GM19193 (cell line): ENCODE data around the gene NIPSNAP2.

Source experiments
- POLR2A ChIP-seq: IDR thresholded peaks from 4 replicates; pipeline ENCODE4 v1.6.1; 2011; ENCODE audit not compliant: insufficient read depth, insufficient read length; ENCODE audit errors: extremely low read depth

NIPSNAP2 gene

DNA sequence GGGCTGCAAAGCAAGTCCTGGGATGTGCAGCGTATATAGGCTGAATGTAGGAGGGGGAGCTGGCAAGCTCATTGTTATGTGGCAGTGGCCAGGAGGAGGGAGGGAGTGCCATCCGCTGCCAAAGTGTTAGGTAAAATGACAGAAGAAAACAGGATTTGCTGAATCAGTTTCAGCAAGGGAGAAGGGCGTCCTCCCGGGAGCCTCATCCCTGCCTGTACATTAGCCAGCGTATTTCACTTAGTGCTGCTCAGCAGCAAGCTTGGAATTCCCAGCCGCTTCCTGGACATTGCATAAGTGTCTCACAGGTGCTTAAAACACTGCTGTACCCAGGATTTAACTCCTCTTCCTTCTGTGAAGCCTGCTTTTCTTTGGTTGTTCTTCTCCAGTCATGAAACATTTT, 2.5 kb downstream of the NIPSNAP2 start:
- no peak for TF ChIP-seq POLR2A

DNA sequence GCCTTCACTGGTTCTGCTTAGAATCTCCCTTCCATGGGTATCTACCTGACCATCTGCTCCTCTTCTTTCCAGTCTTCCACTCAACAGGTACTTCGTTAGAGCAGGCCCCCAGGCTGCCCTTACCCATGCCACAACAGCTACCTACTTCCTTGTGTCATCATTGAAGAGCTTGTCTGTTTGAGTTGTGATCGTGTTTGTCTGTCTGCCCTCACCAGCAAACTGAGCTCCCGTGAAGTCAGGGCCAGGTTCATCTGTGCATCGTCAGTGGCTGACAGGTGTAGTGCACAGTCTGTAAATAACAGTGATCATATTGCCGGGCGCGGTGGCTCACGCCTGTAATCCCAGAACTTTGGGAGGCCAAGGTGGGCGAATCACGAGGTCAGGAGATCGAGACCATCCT, 5.0 kb downstream of the NIPSNAP2 start:
- no peak for TF ChIP-seq POLR2A

DNA sequence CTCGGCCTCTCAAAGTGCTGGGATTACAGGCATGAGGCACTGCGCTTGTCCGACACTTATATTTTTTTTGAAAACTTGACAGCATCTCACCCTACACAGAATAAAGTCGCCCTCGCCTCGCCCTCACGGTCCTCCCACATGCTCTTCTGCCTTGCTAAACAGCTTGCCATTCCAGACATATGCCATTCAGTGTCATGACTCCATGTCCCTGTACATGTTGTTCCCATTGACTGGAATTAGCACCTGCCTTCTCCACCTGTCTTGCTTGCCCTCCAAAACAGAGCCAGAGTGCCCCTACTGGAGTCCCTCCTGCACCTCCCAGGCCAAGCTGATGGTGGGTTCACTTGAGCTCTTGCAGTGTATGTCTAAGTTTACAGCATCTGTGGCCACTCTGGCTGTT, 6.2 kb downstream of the NIPSNAP2 start:
- no peak for TF ChIP-seq POLR2A

GRCh38 chr7:55970978-55971377, 6.6 kb downstream of the NIPSNAP2 start:
- TF ChIP-seq POLR2A: no peak

DNA sequence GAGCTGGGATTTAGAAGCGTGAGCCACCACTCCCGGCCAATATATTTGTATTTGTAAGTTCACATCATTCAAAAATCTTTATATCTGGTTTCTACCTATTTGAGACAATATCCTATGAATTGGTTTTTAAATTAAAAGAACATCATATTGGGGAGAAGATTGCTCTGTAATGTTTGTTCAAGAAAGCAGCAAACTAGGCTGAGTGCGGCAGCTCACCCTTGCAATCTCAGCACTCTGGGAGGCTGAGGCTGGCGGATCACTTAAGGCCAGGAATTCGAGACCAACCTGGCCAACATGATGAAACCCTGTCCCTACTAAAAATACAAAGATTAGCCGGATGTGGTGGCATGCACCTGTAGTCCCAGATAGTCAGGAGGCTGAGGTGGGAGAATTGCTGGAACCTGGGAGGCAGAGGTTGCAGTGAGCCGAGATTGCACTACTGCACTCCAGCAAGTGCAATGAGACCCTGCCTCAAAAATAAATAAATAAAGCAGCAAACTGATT, 9.4 kb downstream of the NIPSNAP2 start:
- no peak for TF ChIP-seq POLR2A

- TF ChIP-seq POLR2A: no peak
Observed at GRCh38 chr7:55975988-55976633, 11.7 kb downstream of the NIPSNAP2 start.

DNA sequence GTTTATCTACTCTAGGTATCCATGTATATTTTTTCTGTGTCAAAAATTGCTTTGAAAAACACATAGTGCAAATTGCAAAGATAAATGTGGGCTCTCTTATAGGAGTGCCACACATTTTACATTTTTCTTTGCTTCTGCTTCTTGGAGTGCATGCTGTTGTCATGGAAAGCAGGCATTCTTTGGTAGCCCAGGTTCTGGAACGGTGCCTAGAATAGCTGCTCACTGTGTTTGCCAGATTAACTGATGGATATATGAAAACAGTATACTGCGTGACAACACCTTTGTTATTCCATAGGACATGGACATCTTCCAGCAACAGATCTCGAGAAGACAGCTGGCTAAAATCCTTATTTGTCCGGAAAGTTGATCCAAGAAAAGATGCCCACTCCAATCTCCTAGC, 13.4 kb downstream of the NIPSNAP2 start:
- TF ChIP-seq POLR2A: no peak

DNA sequence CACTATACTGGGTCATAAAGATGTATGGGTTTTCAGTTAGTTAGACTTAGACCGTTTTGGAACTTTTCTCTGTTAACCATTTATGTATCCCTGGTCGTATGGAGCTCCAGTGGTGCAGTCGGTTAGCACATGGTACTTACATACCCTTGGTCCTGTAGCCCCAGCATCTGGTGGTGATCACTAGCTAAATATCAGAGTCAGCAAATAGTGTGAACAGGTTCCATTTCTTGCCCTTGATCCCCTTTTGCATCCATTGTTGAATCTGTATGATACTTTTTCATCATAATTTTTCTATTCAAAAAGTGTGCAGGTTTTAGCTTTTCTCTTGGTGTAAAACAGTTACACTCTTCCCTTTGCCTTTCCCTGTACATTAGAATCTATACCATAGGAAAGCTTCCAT, 15.9 kb downstream of the NIPSNAP2 start:
- TF ChIP-seq POLR2A: no peak

GRCh38 chr7:55983537-55983936, 19.2 kb downstream of the NIPSNAP2 start:
- no peak for TF ChIP-seq POLR2A

DNA sequence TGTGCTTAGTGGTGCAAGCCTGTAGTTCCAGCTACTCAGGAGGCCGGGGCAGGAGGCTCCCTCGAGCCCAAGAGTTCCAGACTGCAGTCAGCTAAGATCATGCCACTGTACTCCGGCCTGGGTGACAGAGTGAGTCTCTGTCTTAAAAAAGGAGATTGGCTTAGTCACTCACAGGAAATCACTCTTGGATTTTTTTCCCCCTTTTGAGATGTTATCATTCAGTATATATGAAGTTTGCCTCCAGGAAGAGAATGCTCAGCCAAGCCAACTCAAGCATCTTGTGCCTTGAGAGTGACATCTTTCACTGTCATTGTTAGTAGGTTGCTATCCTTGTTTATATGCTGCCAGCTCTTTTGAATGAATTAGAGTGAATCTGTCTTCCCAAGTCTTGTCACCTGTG, 28.0 kb downstream of the NIPSNAP2 start:
- TF ChIP-seq POLR2A: no peak

DNA sequence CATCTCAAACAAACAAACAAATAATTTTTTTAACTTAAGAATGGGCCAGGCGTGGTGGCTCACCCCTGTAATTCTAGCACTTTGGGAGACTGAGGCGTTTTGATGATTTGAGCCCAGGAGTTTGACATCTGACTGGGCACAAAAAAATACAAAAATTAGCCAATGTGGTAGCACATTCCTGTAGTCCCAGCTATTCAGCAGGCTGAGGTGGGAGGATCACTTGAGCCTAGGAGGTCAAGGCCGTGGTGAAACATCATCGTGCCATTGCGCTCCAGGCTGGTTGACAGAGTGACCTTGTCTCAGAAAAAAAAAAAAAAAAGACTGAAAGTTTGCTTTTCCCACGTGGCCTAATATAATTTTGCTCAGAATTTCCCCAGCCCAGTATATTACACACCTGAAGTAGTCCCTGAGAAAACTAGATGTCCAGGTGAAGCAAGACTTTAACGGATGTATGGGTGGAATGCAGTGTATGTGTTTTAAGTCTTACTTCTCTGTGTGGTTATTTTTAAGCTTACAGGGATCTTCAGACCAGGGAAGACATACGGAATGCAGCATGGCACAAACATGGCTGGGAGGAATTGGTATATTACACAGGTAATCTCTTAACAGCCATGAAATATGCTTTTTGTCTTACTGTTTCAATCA, 32.6 kb downstream of the NIPSNAP2 start:
- no peak for TF ChIP-seq POLR2A

- no peak for TF ChIP-seq POLR2A
Observed at GRCh38 chr7:56003749-56004148, 39.4 kb downstream of the NIPSNAP2 start.

GRCh38 chr7:56007167-56007652, 42.8 kb downstream of the NIPSNAP2 start:
- TF ChIP-seq POLR2A: no peak

GRCh38 chr7:56007891-56008290, 43.5 kb downstream of the NIPSNAP2 start:
- TF ChIP-seq POLR2A: no peak

DNA sequence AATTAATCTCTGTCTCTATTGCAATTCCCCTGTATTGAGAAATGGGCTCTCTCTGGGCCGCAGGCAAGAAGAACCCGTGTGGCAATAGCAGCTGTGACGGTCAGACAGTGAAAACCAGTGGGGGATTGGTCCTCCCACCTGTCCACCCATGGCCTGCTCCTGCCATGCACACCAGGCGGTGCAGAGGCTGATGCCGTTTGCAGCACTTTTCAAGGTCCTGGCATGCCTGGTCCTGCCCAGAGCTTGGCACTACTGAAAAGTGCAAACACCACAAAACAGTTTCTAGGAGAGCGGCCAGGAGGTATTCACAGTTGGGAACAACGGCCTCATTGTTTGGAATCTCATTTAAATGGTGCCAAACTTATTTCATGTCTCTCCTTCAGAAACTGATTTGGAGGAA, 45.3 kb downstream of the NIPSNAP2 start:
- TF ChIP-seq POLR2A: no peak

DNA sequence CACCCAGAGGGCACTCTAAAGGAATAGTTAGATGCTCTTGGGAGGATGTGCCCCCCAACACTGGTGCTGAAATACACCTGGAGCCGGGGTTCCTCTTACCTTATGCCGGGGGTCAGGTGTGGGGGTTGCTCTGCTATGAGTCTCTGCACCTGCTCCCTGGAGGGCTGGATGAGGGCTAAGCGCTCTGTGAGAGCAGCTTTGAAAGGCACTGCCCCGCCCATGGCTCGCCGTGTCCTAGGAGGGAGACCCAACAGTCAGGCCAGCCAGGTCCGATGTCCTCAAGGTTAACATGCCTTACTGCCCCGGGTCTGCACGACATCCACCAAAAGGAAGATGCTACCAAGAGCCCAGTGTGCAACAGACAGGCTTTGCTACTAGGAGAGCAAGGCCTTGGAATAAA, 55.1 kb downstream of the NIPSNAP2 start:
- no peak for TF ChIP-seq POLR2A

GRCh38 chr7:56023500-56023899, 59.1 kb downstream of the NIPSNAP2 start:
- TF ChIP-seq POLR2A: no peak

- TF ChIP-seq POLR2A: no peak
Observed at GRCh38 chr7:56026538-56026937, 62.2 kb downstream of the NIPSNAP2 start.
